HepG2 (cell line): Measurements from ENCODE around the gene STKLD1. TPM values are rescaled to one million over a fixed set of nuclear protein-coding genes. Genes with fewer than 3 reads are reported as not detected.
"Not testable (repeated sequence)": the region's sequence is repeated elsewhere in the genome, so short reads cannot be mapped to it uniquely, and the experiment has no call there.

Experiments used
- ATAC-seq: fragments of 200-7000 bp; cut with Tn5 transposase; 3 replicates; pipeline ENCODE4 v1.9.1; 2020; ENCODE audit warnings: mild to moderate bottlenecking, moderate library complexity
- BruUV-seq: library from RNA; stranded (reverse); fragments of 400-500 nt; replicated peaks from 2 replicates; lab custom pipeline; 2021; lab: Mats Ljungman, UMichigan
- CTCF ChIA-PET: fragments of 300-600 bp; formaldehyde crosslinking; extraction: SDS; loops from one replicate; lab custom pipeline; 2021; ENCODE audit warnings: low total read pairs, inconsistent platforms, low intra/inter-chr PET ratio; lab: Yijun Ruan, JAX
- POLR2A ChIA-PET: fragments of 350-600 bp; sonication (Branson Sonifier 250); formaldehyde crosslinking; loops from one replicate; lab custom pipeline; 2020; ENCODE audit warnings: antibody characterized with exemption, inconsistent platforms; lab: Yijun Ruan, JAX
- DNase-seq: peaks from one replicate; pipeline ENCODE4 v3.0.0-alpha.2; 2015; ENCODE audit warnings: low spot score
- FAIRE-seq: peaks from 3 replicates; lab custom pipeline; 2011; peaks lifted over from hg19 to GRCh38; lab: Jason Lieb, UNC
- H2AFZ ChIP-seq: one replicate; pipeline ENCODE4 v1.6.1; 2011; ENCODE audit warnings: low read length, inconsistent platforms
- H3K27ac ChIP-seq: fragments of 300-600 bp; 3 replicates; pipeline ENCODE4 v1.8.0; 2011; ENCODE audit warnings: mixed run types, mild to moderate bottlenecking, mixed read lengths, low read length, inconsistent platforms; ENCODE audit not compliant: insufficient read depth; ENCODE audit errors: extremely low read length
- H3K27me3 ChIP-seq, 2 experiments: fragments of 200-600 bp in 1 of 2; 2 replicates in 1 of 2; 3 replicates in 1 of 2; pipeline versions ENCODE4 v1.6.0 to v1.8.0; 2011; ENCODE audit warnings: low read length in 2 of 2, mild to moderate bottlenecking in 2 of 2, moderate library complexity in 2 of 2, inconsistent platforms in 1 of 2; ENCODE audit not compliant: insufficient read depth in 2 of 2, control insufficient read depth in 1 of 2
- H3K36me3 ChIP-seq, 2 experiments: fragments of 200-600 bp in 1 of 2; replicated peaks in 1 of 2; 2 replicates in 1 of 2; 3 replicates in 1 of 2; pipeline versions ENCODE4 v1.5.1 to v1.8.0; 2011; ENCODE audit warnings: low read length in 2 of 2, inconsistent platforms in 1 of 2; ENCODE audit not compliant: insufficient read depth in 2 of 2, control insufficient read depth in 1 of 2
- H3K4me1 ChIP-seq: 2 replicates; pipeline ENCODE4 v1.5.1; 2012; ENCODE audit warnings: low read length, inconsistent platforms; ENCODE audit not compliant: insufficient read depth
- H3K4me2 ChIP-seq: 2 replicates; pipeline ENCODE4 v1.6.0; 2011; ENCODE audit warnings: low read depth, low read length, inconsistent platforms
- H3K4me3 ChIP-seq, 3 experiments: fragments of 200-600 bp in 1 of 3; sonication (generic), shearing (Covaris generic) in 1 of 3; replicated peaks in 1 of 3; 2 replicates each; pipeline ENCODE4 v1.5.1; 2011 to 2016; ENCODE audit warnings: low read length in 3 of 3, inconsistent platforms in 2 of 3, low read depth in 2 of 3, mild to moderate bottlenecking in 2 of 3, control low read depth in 1 of 3, mixed read lengths in 1 of 3; ENCODE audit not compliant: insufficient read depth in 1 of 3
- H3K79me2 ChIP-seq: one replicate; pipeline ENCODE4 v1.6.1; 2011; ENCODE audit warnings: low read length, inconsistent platforms; ENCODE audit not compliant: insufficient read depth
- H3K9ac ChIP-seq: 2 replicates; pipeline ENCODE4 v1.6.0; 2011; ENCODE audit warnings: mild to moderate bottlenecking, low read depth, low read length, inconsistent platforms; ENCODE audit not compliant: insufficient read depth
- H3K9me3 ChIP-seq: 2 replicates; pipeline ENCODE4 v1.5.1; 2012; ENCODE audit warnings: mild to moderate bottlenecking, low read length
- H4K20me1 ChIP-seq: 2 replicates; pipeline ENCODE4 v1.6.0; 2011; ENCODE audit warnings: inconsistent platforms, mild to moderate bottlenecking, low read length, moderate library complexity; ENCODE audit not compliant: insufficient read depth
- GATAD2A ChIP-seq: IDR thresholded peaks from 2 replicates; pipeline ENCODE4 v1.6.1; 2016
- WIZ ChIP-seq: sonication (generic); formaldehyde crosslinking; IDR thresholded peaks from 2 replicates; pipeline ENCODE4 v1.5.1; 2020; ENCODE audit warnings: mild to moderate bottlenecking, missing genetic modification reagents
- ZNF652 ChIP-seq: IDR thresholded peaks from 2 replicates; pipeline ENCODE4 v1.6.1; 2016; ENCODE audit warnings: low read depth, borderline replicate concordance
- whole genome bisulfite sequencing: methylation state at CpG from one replicate; pipeline ENCODE4 v1.1.6; 2017; ENCODE audit warnings: low lambda C conversion rate; 5-methylcytosine and 5-hydroxymethylcytosine counted together
- in situ Hi-C: cut with HindIII; loops from 2 replicates; pipeline ENCODE4 v1.10.0; 2017; ENCODE audit warnings: low pct_unique_long_range_greater_than_20kb; ENCODE audit not compliant: extremely low pct_ligation_motif_present
- intact Hi-C: fragments of 100-400 bp; cut with micrococcal nuclease; formaldehyde crosslinking; loops from one replicate; pipeline ENCODE4 v1.10.0; 2022; ENCODE audit not compliant: unreplicated experiment
- polyA plus RNA-seq, 8 experiments: library from polyadenylated mRNA; depleted of rRNA in 3 of 8; stranded (reverse) in 7 of 8; unstranded in 1 of 8; fragments of >200 nt; fragmentation: Illumina TruSeq in 4 of 8; extraction: Trizol in 4 of 8; gene quantifications; 2 replicates each; pipeline versions ENCODE4 v1.2.1 to v1.2.3, GENCODE V29; 2011 to 2016; ENCODE audit warnings: low read depth in 4 of 8, missing spikeins in 1 of 8, mixed read lengths in 1 of 8; ENCODE audit not compliant: insufficient read depth in 1 of 8
- total RNA-seq, 5 experiments: library from RNA; depleted of rRNA; stranded (reverse); fragments of >200 nt; fragmentation: Illumina TruSeq; extraction: Trizol; gene quantifications; 2 replicates each; pipeline ENCODE4 v1.2.3, GENCODE V29; 2016; ENCODE audit warnings: low read depth in 1 of 5

Gene STKLD1
- total and polyA plus RNA-seq, 2 of the 13 experiments (the other 11 are each of a cell fraction or from before 2014, with no cell fraction given) = 1.5 to 2.2 TPM

- in situ Hi-C loops, ATAC-seq, H2AFZ ChIP-seq, H4K20me1 ChIP-seq, DNase-seq, CTCF ChIA-PET, H3K9me3 ChIP-seq, FAIRE-seq, H3K36me3 ChIP-seq, H3K27me3 ChIP-seq, H3K79me2 ChIP-seq: not testable (repeated sequence)
- peak overlapping the region; percentile 78 for H3K4me2 ChIP-seq
- H3K4me3 ChIP-seq = peak overlapping the region; percentile 19 to 60 (median 53); a peak in 4 of 6 replicates
- WGBS = 0% methylated on average over 2 of the region's 4 CpGs
- TF ChIP-seq ZNF652 (CRISPR knock-in tag) (peak; percentile 72; the same call in 1 of the 2 replicates), GATAD2A (CRISPR knock-in tag) (0 out of 2 replicates have a peak, but pooled peaks have one; percentile 6), WIZ (peak; percentile 37; the same call in 1 of the 2 replicates)
- intact Hi-C loops = loop anchor here (1.0 kb wide), 1 partner anchor 8 kb away; no protein-coding TSS in a partner anchor
- TSS peak; percentile 72 for BruUV-seq
- H3K27ac ChIP-seq = peak overlapping the region; percentile 85
- POLR2A ChIA-PET = interaction anchor here (0.9 kb wide), 1 partner anchor 34 kb away, joined by 5 read pairs; no protein-coding TSS in a partner anchor
- H3K4me1 ChIP-seq = peaks cover 82% of the 10 kb centered on the region
- H3K9ac ChIP-seq = 0 out of 2 replicates have a peak overlapping the region, but pooled peaks have one; percentile 33
These were observed 15.3 kb downstream of the STKLD1 start for GRCh38 chr9:133391449-133391848.

GRCh38 chr9:133392308-133392707 lies 16.1 kb downstream of the STKLD1 start:
- peak overlapping the region; percentile 19 to 61 (median 37); a peak in 3 of 6 replicates for H3K4me3 ChIP-seq
- H4K20me1 ChIP-seq, CTCF ChIA-PET, BruUV-seq, H3K36me3 ChIP-seq, H3K27me3 ChIP-seq, intact Hi-C loops, ATAC-seq, DNase-seq, H2AFZ ChIP-seq, in situ Hi-C loops, FAIRE-seq, H3K9ac ChIP-seq, H3K9me3 ChIP-seq, H3K79me2 ChIP-seq, H3K27ac ChIP-seq: not testable (repeated sequence)
- POLR2A ChIA-PET = interaction anchor here (0.7 to 0.9 kb wide), 5 partner anchors 21 to 348 kb away, joined by 3 to 5 read pairs (median 4); partner anchors contain the start of gene ADAMTSL2
- WGBS = 0% methylated on average over 3 of the region's 3 CpGs
- peak overlapping the region; percentile 78 for H3K4me2 ChIP-seq
- peaks cover 78% of the 10 kb centered on the region for H3K4me1 ChIP-seq
